Measurements from ENCODE around the gene FBXL4. TPM values are rescaled to one million over a fixed set of nuclear protein-coding genes. Genes with fewer than 3 reads are reported as not detected.
"Not testable (repeated sequence)": the region's sequence is repeated elsewhere in the genome, so short reads cannot be mapped to it uniquely, and the experiment has no call there.

Gene FBXL4
- total and polyA plus RNA-seq, 4 donors, result 3.5 to 35.0 (median 9.4) TPM

- H3K27ac ChIP-seq (ENCODE audit: low read depth in 1 of 2, low read length in 1 of 2), result no peak overlapping the region
- no peak for TF ChIP-seq CTCF (IDR thresholded peaks at IDR 0.05; ENCODE audit: control extremely low read depth, extremely low read depth)
- no peak for ATAC-seq (ENCODE audit: insufficient read depth, low FRiP score)
- H3K36me3 ChIP-seq (ENCODE audit: control insufficient read depth in 4 of 4, insufficient read depth in 4 of 4, low read length in 4 of 4), result peaks cover 0 to 4% (median 2%) of the 10 kb centered on the region in 4 donors
- no peak for DNase-seq
- H3K4me1 ChIP-seq (ENCODE audit: control insufficient read depth in 5 of 5, insufficient read depth in 5 of 5, low read length in 5 of 5), result peaks cover 0 to 7% (median 0%) of the 10 kb centered on the region in 5 donors
- no peaks in the 10 kb centered on the region for H3K27me3 ChIP-seq (ENCODE audit: control insufficient read depth in 3 of 3, insufficient read depth in 3 of 3, low read length in 2 of 3)
- H3K9me3 ChIP-seq (ENCODE audit: control insufficient read depth in 4 of 4, insufficient read depth in 3 of 4, low read length in 3 of 4), result no peaks in the 10 kb centered on the region
- no peak overlapping the region for H3K4me3 ChIP-seq
- no peak overlapping the region for H3K9ac ChIP-seq (ENCODE audit: insufficient read depth in 1 of 2, low read length in 2 of 2)
Measured at GRCh38 chr6:98920904-98921431, 26.8 kb downstream of the FBXL4 start.

GRCh38 chr6:98910946-98911345, 36.8 kb downstream of the FBXL4 start:
- H3K9ac ChIP-seq (ENCODE audit: insufficient read depth in 1 of 2, low read length in 2 of 2); H3K9me3 ChIP-seq (ENCODE audit: control insufficient read depth in 4 of 4, insufficient read depth in 3 of 4, low read length in 3 of 4); H3K36me3 ChIP-seq (ENCODE audit: control insufficient read depth in 4 of 4, insufficient read depth in 4 of 4, low read length in 4 of 4); ATAC-seq (ENCODE audit: insufficient read depth, low FRiP score); H3K4me3 ChIP-seq; H3K4me1 ChIP-seq (ENCODE audit: control insufficient read depth in 5 of 5, insufficient read depth in 5 of 5, low read length in 5 of 5); DNase-seq; H3K27me3 ChIP-seq (ENCODE audit: control insufficient read depth in 3 of 3, insufficient read depth in 3 of 3, low read length in 2 of 3); H3K27ac ChIP-seq (ENCODE audit: low read depth in 1 of 2, low read length in 1 of 2): not testable (repeated sequence)
- 89 to 91% methylated on average over 12 of the region's 13 CpGs for WGBS, 2 donors

- Histone ChIP-seq H3K36me3 (ENCODE audit: control insufficient read depth in 4 of 4, insufficient read depth in 4 of 4, low read length in 4 of 4) (peaks cover 0 to 6% (median 3%) of the 10 kb centered on the region in 4 donors), H3K4me1 (ENCODE audit: control insufficient read depth in 5 of 5, insufficient read depth in 5 of 5, low read length in 5 of 5) (no peaks in the 10 kb centered on the region), H3K27me3 (ENCODE audit: control insufficient read depth in 3 of 3, insufficient read depth in 3 of 3, low read length in 2 of 3) (no peaks in the 10 kb centered on the region), H3K9me3 (ENCODE audit: control insufficient read depth in 4 of 4, insufficient read depth in 3 of 4, low read length in 3 of 4) (peaks cover 0 to 2% (median 0%) of the 10 kb centered on the region in 4 donors), H3K4me3 (no peak overlapping the region), H3K9ac (ENCODE audit: insufficient read depth in 1 of 2, low read length in 2 of 2) (no peak overlapping the region), H3K27ac (ENCODE audit: low read depth in 1 of 2, low read length in 1 of 2) (no peak overlapping the region)
- no peak for ATAC-seq (ENCODE audit: insufficient read depth, low FRiP score)
- TF ChIP-seq CTCF (IDR thresholded peaks at IDR 0.05; ENCODE audit: control extremely low read depth, extremely low read depth), result no peak
- 89 to 100% methylated on average over 1 of the region's 1 CpG for WGBS, 2 donors
- DNase-seq, result no peak
Measured at GRCh38 chr6:98909236-98909635, 38.5 kb downstream of the FBXL4 start.

- H3K36me3 ChIP-seq (ENCODE audit: control insufficient read depth in 4 of 4, insufficient read depth in 4 of 4, low read length in 4 of 4); H3K4me3 ChIP-seq; DNase-seq; H3K9me3 ChIP-seq (ENCODE audit: control insufficient read depth in 4 of 4, insufficient read depth in 3 of 4, low read length in 3 of 4); H3K9ac ChIP-seq (ENCODE audit: insufficient read depth in 1 of 2, low read length in 2 of 2); H3K27me3 ChIP-seq (ENCODE audit: control insufficient read depth in 3 of 3, insufficient read depth in 3 of 3, low read length in 2 of 3); ATAC-seq (ENCODE audit: insufficient read depth, low FRiP score); H3K4me1 ChIP-seq (ENCODE audit: control insufficient read depth in 5 of 5, insufficient read depth in 5 of 5, low read length in 5 of 5); H3K27ac ChIP-seq (ENCODE audit: low read depth in 1 of 2, low read length in 1 of 2): not testable (repeated sequence)
- WGBS, 2 donors, result 93 to 100% methylated on average over 1 of the region's 1 CpG
Measured at GRCh38 chr6:98906342-98906741, 41.4 kb downstream of the FBXL4 start.
